ENCODE measurements around the gene MSH3.

- TF ChIP-seq GATA2 (IDR thresholded peaks at IDR 0.05; ENCODE audit: low read depth, low read length): no peak
- no peak for TF ChIP-seq GATA3 (IDR thresholded peaks at IDR 0.05; ENCODE audit: low read depth, low read length)
Measured at GRCh38 chr5:80720181-80720580, 65.7 kb downstream of the MSH3 start.
